HEK293 (cell line): ENCODE results near the gene RETREG2.

ENCODE experiments used
- CTCF ChIA-PET: fragments of 350-600 bp; formaldehyde crosslinking; extraction: SDS; loops from one replicate; lab custom pipeline; 2021; ENCODE audit warnings: antibody characterized with exemption; lab: Yijun Ruan, JAX
- POLR2A ChIA-PET: fragments of 300-600 bp; formaldehyde crosslinking; extraction: SDS; loops from one replicate; lab custom pipeline; 2020; ENCODE audit warnings: antibody characterized with exemption, inconsistent platforms; lab: Yijun Ruan, JAX
- H3K27ac ChIP-seq: fragments of 200-500 bp; sonication (Bioruptor generic); 2 replicates; pipeline ENCODE4 v1.5.1; 2014; ENCODE audit warnings: low read depth, low read length, control low read depth, inconsistent platforms; ENCODE audit errors: extremely low read depth
- H3K36me3 ChIP-seq, 2 experiments: fragments of 200-500 bp in 1 of 2; sonication (Bioruptor generic) in 1 of 2; 1 replicate in 1 of 2; 2 replicates in 1 of 2; pipeline ENCODE4 v1.5.1; 2014 to 2017; ENCODE audit warnings: inconsistent platforms in 2 of 2, low read length in 2 of 2; ENCODE audit not compliant: control insufficient read depth in 2 of 2, insufficient read depth in 1 of 2
- H3K4me1 ChIP-seq: fragments of 200-500 bp; sonication (Bioruptor generic); 2 replicates; pipeline ENCODE4 v1.5.1; 2014; ENCODE audit warnings: mild to moderate bottlenecking, low read length, inconsistent platforms; ENCODE audit not compliant: control insufficient read depth, insufficient read depth
- H3K4me3 ChIP-seq: 2 replicates; pipeline ENCODE4 v1.5.1; 2011; ENCODE audit warnings: low read depth, mild to moderate bottlenecking, control low read depth, low read length, moderate library complexity
- H3K9me3 ChIP-seq: fragments of 200-500 bp; sonication (Bioruptor generic); 2 replicates; pipeline ENCODE4 v1.5.1; 2014; ENCODE audit warnings: low read depth, low read length, inconsistent platforms; ENCODE audit not compliant: control insufficient read depth, insufficient read depth
- GLIS1 ChIP-seq: fragments of 450-650 bp; formaldehyde crosslinking; IDR thresholded peaks from 2 replicates; pipeline ENCODE4 v1.5.1; 2016; ENCODE audit warnings: missing biosample characterization, missing genetic modification characterization
- KLF8 ChIP-seq: fragments of 450-650 bp; formaldehyde crosslinking; IDR thresholded peaks from 2 replicates; pipeline ENCODE4 v1.5.1; 2016; ENCODE audit warnings: missing biosample characterization, missing genetic modification characterization
- TCF7L2 ChIP-seq: IDR thresholded peaks from 2 replicates; pipeline ENCODE4 v1.6.1; 2011; ENCODE audit warnings: low read depth, mild to moderate bottlenecking, inconsistent platforms, low read length, moderate library complexity, borderline replicate concordance
- YY2 ChIP-seq: fragments of 450-650 bp; formaldehyde crosslinking; IDR thresholded peaks from 2 replicates; pipeline ENCODE4 v1.5.1; 2016; ENCODE audit warnings: missing biosample characterization, missing genetic modification characterization
- ZBTB7A ChIP-seq: fragments of 450-650 bp; formaldehyde crosslinking; IDR thresholded peaks from 2 replicates; pipeline ENCODE4 v1.5.1; 2016; ENCODE audit warnings: low read depth, missing biosample characterization, missing genetic modification characterization
- ZNF214 ChIP-seq: fragments of 450-650 bp; formaldehyde crosslinking; IDR thresholded peaks from 2 replicates; pipeline ENCODE4 v1.5.1; 2017; ENCODE audit warnings: missing biosample characterization, mild to moderate bottlenecking, missing genetic modification characterization, borderline replicate concordance
- ZNF521 ChIP-seq: fragments of 450-650 bp; formaldehyde crosslinking; IDR thresholded peaks from 2 replicates; pipeline ENCODE4 v1.5.1; 2017; ENCODE audit warnings: missing biosample characterization, mild to moderate bottlenecking, missing genetic modification characterization
- ZNF585B ChIP-seq: fragments of 450-650 bp; formaldehyde crosslinking; IDR thresholded peaks from 2 replicates; pipeline ENCODE4 v1.5.1; 2016; ENCODE audit warnings: missing biosample characterization, missing genetic modification characterization
- ZNF670 ChIP-seq: fragments of 450-650 bp; formaldehyde crosslinking; IDR thresholded peaks from 2 replicates; pipeline ENCODE4 v1.5.1; 2016; ENCODE audit warnings: missing biosample characterization, missing genetic modification characterization, low read depth
- ZNF776 ChIP-seq: fragments of 450-650 bp; formaldehyde crosslinking; IDR thresholded peaks from 2 replicates; pipeline ENCODE4 v1.5.0; 2017; ENCODE audit warnings: missing biosample characterization, missing genetic modification characterization, borderline replicate concordance
- ZSCAN16 ChIP-seq: fragments of 450-650 bp; formaldehyde crosslinking; IDR thresholded peaks from 2 replicates; pipeline ENCODE4 v1.5.1; 2016; ENCODE audit warnings: missing biosample characterization, missing genetic modification characterization
- TF ChIP-seq, protein P1 (sequence below): fragments of 450-650 bp; formaldehyde crosslinking; IDR thresholded peaks from 2 replicates; pipeline ENCODE4 v1.5.1; 2017; ENCODE audit warnings: missing biosample characterization, missing genetic modification characterization
- TF ChIP-seq, protein P2 (sequence below): fragments of 450-650 bp; formaldehyde crosslinking; IDR thresholded peaks from 2 replicates; pipeline ENCODE4 v1.5.1; 2016; ENCODE audit warnings: missing biosample characterization, missing genetic modification characterization
- TF ChIP-seq, protein P3 (sequence below): fragments of 450-650 bp; formaldehyde crosslinking; IDR thresholded peaks from 2 replicates; pipeline ENCODE4 v1.5.1; 2016; ENCODE audit warnings: missing biosample characterization, missing genetic modification characterization
- TF ChIP-seq, protein P4 (sequence below): fragments of 450-650 bp; formaldehyde crosslinking; IDR thresholded peaks from 2 replicates; pipeline ENCODE4 v1.5.1; 2016; ENCODE audit warnings: missing biosample characterization, missing genetic modification characterization

RETREG2 gene

DNA sequence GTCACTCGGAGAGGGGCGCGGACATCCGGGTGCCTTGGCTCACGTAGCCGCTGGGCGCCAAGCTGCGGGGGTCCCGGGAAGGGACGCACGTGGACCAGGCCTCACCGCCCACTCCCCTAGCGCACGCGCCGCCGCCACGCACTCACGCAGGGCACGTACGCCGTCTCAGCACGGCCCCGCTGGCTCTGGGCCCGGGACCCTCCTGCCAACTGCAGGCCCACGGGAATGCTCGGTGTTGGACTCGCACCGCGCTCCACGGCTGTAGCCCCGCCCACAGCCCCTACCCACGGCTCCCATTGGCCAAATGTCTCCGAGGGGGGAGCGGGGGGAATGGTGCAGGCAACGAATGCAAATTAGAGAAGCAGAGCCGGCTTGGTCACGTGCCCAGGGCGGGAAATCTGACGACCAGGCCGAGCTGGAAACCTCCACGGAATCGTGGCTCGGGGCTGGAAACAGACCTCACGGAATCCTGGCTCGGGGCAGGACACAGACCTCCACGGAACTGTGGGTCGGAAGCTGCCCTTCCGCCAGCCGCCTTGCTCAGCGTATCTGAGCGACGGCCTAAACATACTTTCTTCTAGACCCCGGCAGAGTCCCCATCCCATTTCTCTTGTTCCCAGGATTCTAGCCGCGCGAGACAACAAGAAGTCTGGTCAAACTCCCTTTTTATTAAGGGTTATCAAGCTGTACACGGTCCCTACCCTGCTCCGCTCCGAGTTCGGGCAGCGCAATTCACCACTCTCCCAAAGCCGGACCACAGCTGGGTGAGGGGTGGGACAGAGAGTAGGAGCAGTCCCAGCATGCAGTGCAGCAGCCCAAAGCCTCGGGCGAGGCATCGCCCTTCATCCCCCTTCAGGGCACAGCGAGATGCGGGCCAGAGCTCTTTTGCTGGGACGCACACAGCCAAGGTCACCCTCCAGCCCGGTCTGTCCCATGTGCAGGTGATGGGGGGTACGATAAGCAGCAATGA, 40.9 kb downstream of the RETREG2 start, which contains the start of gene ABCB6 (continued):
- TF ChIP-seq ZBTB7A (tag by site-specific recombination): no peak

DNA sequence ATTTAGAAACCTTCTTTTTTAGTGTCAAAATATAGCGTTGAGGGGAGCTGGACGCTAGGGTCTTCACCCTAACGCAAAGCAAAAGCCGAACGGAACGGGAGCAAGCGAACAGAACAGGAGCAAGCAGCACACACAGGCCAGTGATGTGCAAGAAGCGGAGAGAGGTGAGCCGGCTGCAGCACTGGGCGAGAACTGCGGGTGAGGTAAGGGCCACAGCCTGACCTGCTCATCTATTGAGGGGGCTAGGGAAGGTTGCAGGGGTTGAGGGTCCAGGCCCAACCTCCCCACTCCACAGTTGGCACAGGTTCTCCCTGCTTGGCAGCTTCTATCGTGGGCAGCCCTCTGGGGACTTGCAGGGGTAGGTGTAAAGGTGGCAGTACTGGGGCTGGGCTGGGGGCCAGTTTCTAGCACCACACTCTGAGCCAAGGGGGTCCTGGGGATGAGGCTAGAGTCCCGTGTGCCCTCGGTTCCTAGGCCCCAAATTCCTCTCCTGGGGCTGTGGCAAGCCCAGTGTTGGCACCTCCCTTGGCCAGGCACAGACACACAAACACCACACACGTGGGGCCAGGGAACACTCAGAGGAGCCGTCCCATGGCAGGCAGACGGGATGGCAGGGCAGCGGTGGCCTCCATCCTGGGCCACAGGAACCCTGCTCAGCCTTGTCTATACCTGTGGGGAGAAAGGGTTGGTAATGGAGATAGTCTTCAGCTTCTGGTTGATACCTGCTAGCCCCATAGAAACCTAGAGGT, 41.9 kb downstream of the RETREG2 start:
- H3K36me3 ChIP-seq: peaks cover 3 to 76% of the 10 kb centered on the region in 2 experiments
- H3K27ac ChIP-seq: no peak overlapping the region
- CTCF ChIA-PET: interaction anchor here (0.6 to 2.6 kb wide), 3 partner anchors 14 to 75 kb away, joined by 3 to 9 read pairs (median 5); no protein-coding TSS in a partner anchor
- TF ChIP-seq TCF7L2: no peak
- no peak for TF ChIP-seq ZNF776 (tag by site-specific recombination)
- no peak for TF ChIP-seq ZSCAN16
- no peak for TF ChIP-seq GLIS1 (tag by site-specific recombination)
- no peak for TF ChIP-seq YY2
- no peak for TF ChIP-seq KLF8 (tag by site-specific recombination)
- TF ChIP-seq, protein P1, sequence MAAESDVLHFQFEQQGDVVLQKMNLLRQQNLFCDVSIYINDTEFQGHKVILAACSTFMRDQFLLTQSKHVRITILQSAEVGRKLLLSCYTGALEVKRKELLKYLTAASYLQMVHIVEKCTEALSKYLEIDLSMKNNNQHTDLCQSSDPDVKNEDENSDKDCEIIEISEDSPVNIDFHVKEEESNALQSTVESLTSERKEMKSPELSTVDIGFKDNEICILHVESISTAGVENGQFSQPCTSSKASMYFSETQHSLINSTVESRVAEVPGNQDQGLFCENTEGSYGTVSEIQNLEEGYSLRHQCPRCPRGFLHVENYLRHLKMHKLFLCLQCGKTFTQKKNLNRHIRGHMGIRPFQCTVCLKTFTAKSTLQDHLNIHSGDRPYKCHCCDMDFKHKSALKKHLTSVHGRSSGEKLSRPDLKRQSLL (tag by site-specific recombination): no peak
- TF ChIP-seq, protein P2, sequence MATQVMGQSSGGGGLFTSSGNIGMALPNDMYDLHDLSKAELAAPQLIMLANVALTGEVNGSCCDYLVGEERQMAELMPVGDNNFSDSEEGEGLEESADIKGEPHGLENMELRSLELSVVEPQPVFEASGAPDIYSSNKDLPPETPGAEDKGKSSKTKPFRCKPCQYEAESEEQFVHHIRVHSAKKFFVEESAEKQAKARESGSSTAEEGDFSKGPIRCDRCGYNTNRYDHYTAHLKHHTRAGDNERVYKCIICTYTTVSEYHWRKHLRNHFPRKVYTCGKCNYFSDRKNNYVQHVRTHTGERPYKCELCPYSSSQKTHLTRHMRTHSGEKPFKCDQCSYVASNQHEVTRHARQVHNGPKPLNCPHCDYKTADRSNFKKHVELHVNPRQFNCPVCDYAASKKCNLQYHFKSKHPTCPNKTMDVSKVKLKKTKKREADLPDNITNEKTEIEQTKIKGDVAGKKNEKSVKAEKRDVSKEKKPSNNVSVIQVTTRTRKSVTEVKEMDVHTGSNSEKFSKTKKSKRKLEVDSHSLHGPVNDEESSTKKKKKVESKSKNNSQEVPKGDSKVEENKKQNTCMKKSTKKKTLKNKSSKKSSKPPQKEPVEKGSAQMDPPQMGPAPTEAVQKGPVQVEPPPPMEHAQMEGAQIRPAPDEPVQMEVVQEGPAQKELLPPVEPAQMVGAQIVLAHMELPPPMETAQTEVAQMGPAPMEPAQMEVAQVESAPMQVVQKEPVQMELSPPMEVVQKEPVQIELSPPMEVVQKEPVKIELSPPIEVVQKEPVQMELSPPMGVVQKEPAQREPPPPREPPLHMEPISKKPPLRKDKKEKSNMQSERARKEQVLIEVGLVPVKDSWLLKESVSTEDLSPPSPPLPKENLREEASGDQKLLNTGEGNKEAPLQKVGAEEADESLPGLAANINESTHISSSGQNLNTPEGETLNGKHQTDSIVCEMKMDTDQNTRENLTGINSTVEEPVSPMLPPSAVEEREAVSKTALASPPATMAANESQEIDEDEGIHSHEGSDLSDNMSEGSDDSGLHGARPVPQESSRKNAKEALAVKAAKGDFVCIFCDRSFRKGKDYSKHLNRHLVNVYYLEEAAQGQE: no peak
- TF ChIP-seq, protein P3, sequence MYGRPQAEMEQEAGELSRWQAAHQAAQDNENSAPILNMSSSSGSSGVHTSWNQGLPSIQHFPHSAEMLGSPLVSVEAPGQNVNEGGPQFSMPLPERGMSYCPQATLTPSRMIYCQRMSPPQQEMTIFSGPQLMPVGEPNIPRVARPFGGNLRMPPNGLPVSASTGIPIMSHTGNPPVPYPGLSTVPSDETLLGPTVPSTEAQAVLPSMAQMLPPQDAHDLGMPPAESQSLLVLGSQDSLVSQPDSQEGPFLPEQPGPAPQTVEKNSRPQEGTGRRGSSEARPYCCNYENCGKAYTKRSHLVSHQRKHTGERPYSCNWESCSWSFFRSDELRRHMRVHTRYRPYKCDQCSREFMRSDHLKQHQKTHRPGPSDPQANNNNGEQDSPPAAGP (tag by site-specific recombination): no peak
- TF ChIP-seq ZNF214 (tag by site-specific recombination): no peak
- no peak for TF ChIP-seq ZNF670
- TF ChIP-seq ZNF585B: no peak
- TF ChIP-seq, protein P4, sequence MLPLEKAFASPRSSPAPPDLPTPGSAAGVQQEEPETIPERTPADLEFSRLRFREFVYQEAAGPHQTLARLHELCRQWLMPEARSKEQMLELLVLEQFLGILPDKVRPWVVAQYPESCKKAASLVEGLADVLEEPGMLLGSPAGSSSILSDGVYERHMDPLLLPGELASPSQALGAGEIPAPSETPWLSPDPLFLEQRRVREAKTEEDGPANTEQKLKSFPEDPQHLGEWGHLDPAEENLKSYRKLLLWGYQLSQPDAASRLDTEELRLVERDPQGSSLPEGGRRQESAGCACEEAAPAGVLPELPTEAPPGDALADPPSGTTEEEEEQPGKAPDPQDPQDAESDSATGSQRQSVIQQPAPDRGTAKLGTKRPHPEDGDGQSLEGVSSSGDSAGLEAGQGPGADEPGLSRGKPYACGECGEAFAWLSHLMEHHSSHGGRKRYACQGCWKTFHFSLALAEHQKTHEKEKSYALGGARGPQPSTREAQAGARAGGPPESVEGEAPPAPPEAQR: no peak
- TF ChIP-seq ZNF521 (tag by site-specific recombination): no peak
- POLR2A ChIA-PET: interaction anchor here (1.2 to 6.2 kb wide), 5 partner anchors 7 to 59 kb away, joined by 3 to 42 read pairs (median 6); partner anchors contain the start of genes ANKZF1, ATG9A, DNAJB2 and ZFAND2B
- no peak overlapping the region for H3K4me3 ChIP-seq
- no peaks in the 10 kb centered on the region for H3K4me1 ChIP-seq
- no peaks in the 10 kb centered on the region for H3K9me3 ChIP-seq
